Upper lobe of left lung (tissue), 4 donors: ENCODE measurements around the gene PXDN.

Experiments used
- CTCF ChIP-seq, 6 experiments: fragments of 450-650 bp in 4 of 6; fragments of 200-600 bp in 2 of 6; sonication (generic) in 2 of 6; IDR thresholded peaks; one replicate each; pipeline ENCODE4 v1.5.1; 2016 to 2019; ENCODE audit warnings: antibody characterized with exemption in 6 of 6
- EP300 ChIP-seq, 4 donors: sonication (generic); formaldehyde crosslinking; IDR thresholded peaks; one replicate each; pipeline ENCODE4 v1.5.1; 2017; ENCODE audit warnings: antibody characterized with exemption in 4 of 4, control low read depth in 2 of 4
- POLR2A ChIP-seq, 4 donors: fragments of 450-650 bp; IDR thresholded peaks; one replicate each; pipeline ENCODE4 v1.5.1; 2016 to 2017; ENCODE audit warnings: antibody characterized with exemption in 4 of 4, mild to moderate bottlenecking in 2 of 4

- no peak for TF ChIP-seq POLR2A (IDR thresholded peaks at IDR 0.05)
- no peak for TF ChIP-seq CTCF (IDR thresholded peaks at IDR 0.05)
- no peak for TF ChIP-seq EP300 (IDR thresholded peaks at IDR 0.05)
Observed at GRCh38 chr2:1594123-1594372, 150.3 kb downstream of the PXDN start.
